Vagina (tissue), 2 donors: ENCODE results near the gene LCLAT1. TPM values are rescaled to one million over a fixed set of nuclear protein-coding genes. Genes with fewer than 3 reads are reported as not detected.

Experiments used
- DNase-seq, 2 donors: peaks; one replicate each; pipeline ENCODE4 v3.0.0-alpha.2; 2017; ENCODE audit errors: extremely low spot score in 2 of 2
- H3K27ac ChIP-seq: fragments of 200-600 bp; sonication (generic); one replicate; pipeline ENCODE4 v1.5.1; 2019
- H3K27me3 ChIP-seq: fragments of 200-600 bp; sonication (generic); one replicate; pipeline ENCODE4 v1.5.1; 2019
- H3K36me3 ChIP-seq, 2 donors: fragments of 200-600 bp; sonication (generic); one replicate each; pipeline ENCODE4 v1.5.1; 2017 to 2019
- H3K4me1 ChIP-seq: fragments of 200-600 bp; sonication (generic); one replicate; pipeline ENCODE4 v1.5.1; 2019
- H3K4me3 ChIP-seq, 2 donors: fragments of 200-600 bp; sonication (generic); 1 replicate in 1 of 2; 2 replicates in 1 of 2; pipeline ENCODE4 v1.5.1; 2016 to 2019
- H3K9me3 ChIP-seq: fragments of 200-600 bp; sonication (generic); one replicate; pipeline ENCODE4 v1.5.1; 2019
- POLR2A ChIP-seq, 2 donors: fragments of 450-650 bp; IDR thresholded peaks; one replicate each; pipeline ENCODE4 v1.6.1; 2017; ENCODE audit warnings: antibody characterized with exemption in 2 of 2, mild to moderate bottlenecking in 2 of 2, moderate library complexity in 2 of 2
- POLR2AphosphoS5 ChIP-seq, 2 donors: sonication (generic); formaldehyde crosslinking; IDR thresholded peaks; one replicate each; pipeline ENCODE4 v1.9.0; 2017; ENCODE audit warnings: antibody characterized with exemption in 2 of 2, mild to moderate bottlenecking in 2 of 2, low read depth in 1 of 2; ENCODE audit not compliant: insufficient read depth in 1 of 2
- intact Hi-C: fragments of 100-400 bp; cut with DNase I; formaldehyde crosslinking; loops from one replicate; pipeline ENCODE4 v1.15.1; 2023
- total RNA-seq: library from RNA; depleted of rRNA; stranded (reverse); fragments of >200 nt; gene quantifications from one replicate; pipeline ENCODE4 v1.2.3, GENCODE V29; 2016
- TF ChIP-seq, protein P1 (sequence below), 3 experiments: fragments of 450-650 bp in 2 of 3; fragments of 200-600 bp in 1 of 3; sonication (generic) in 1 of 3; IDR thresholded peaks; one replicate each; pipeline ENCODE4 v1.5.1; 2017 to 2019; ENCODE audit warnings: antibody characterized with exemption in 3 of 3, mild to moderate bottlenecking in 2 of 3, moderate library complexity in 2 of 3

Gene LCLAT1
- 19.6 TPM for total RNA-seq

DNA sequence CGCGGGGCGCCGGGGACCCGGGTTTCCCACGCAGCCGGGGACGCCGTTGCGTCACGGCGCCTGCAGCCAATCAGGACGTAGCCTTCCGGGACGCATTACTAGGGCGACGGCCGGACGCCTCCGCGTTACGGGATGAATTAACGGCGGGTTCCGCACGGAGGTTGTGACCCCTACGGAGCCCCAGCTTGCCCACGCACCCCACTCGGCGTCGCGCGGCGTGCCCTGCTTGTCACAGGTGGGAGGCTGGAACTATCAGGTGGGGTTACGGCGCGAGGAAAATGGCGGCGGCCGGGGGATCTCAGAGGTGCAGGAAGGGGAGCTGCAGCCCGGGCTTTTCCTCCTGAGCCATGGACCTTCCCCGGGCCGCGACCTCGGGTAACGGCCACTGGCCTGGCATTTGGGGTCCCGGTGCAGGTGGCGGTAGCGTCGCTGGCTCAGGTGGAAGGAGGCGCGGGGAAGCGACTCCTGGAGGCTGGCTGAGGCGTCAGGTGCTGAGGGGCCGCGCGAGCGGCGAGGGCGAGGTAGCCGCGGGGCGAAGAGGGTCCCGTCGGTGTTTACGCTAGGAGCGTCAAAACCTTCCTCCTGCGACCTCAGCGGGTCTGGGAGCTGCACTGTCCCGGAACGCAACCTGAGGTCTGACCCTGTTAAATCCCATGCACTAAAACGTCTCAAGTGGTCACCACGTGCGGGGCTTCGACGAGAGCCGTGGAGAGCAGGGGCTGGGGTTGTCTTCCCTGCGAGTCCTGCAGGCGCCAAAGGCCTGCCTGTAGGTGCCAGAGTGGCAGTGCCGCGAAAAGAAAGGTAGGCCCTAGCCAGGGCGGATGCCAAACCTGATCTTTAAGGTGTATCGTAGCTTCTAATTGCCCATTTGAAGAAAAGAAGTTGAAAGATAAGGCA is at the start of gene LCLAT1:
TSS of gene LCLAT1 (plus strand) at position 98 of the 897 bp plus-strand sequence. CDS start 78,345 bp downstream, outside the sequence.
- intact Hi-C loops = loop anchor here (10.0 kb wide), 1 partner anchor 213 kb away; the partner anchor contains the start of gene LBH
- Histone ChIP-seq H3K4me3 (peak within 1 kb of the TSS; percentile 79 to 82), H3K4me1 (peaks cover 20% of the 10 kb centered on the region), H3K27ac (peak within 1 kb of the TSS; percentile 66), H3K27me3 (no peaks in the 10 kb centered on the region), H3K36me3 (no peaks in the 10 kb centered on the region), H3K9me3 (no peaks in the 10 kb centered on the region)
- no peak for DNase-seq
- TF ChIP-seq POLR2AphosphoS5 (IDR thresholded peaks at IDR 0.05; ENCODE audit: insufficient read depth in 1 of 2, low read depth in 1 of 2) (peak in 1 of 2 donors; percentile 70), POLR2A (IDR thresholded peaks at IDR 0.05) (no peak)
- TF ChIP-seq, protein P1, sequence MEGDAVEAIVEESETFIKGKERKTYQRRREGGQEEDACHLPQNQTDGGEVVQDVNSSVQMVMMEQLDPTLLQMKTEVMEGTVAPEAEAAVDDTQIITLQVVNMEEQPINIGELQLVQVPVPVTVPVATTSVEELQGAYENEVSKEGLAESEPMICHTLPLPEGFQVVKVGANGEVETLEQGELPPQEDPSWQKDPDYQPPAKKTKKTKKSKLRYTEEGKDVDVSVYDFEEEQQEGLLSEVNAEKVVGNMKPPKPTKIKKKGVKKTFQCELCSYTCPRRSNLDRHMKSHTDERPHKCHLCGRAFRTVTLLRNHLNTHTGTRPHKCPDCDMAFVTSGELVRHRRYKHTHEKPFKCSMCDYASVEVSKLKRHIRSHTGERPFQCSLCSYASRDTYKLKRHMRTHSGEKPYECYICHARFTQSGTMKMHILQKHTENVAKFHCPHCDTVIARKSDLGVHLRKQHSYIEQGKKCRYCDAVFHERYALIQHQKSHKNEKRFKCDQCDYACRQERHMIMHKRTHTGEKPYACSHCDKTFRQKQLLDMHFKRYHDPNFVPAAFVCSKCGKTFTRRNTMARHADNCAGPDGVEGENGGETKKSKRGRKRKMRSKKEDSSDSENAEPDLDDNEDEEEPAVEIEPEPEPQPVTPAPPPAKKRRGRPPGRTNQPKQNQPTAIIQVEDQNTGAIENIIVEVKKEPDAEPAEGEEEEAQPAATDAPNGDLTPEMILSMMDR (IDR thresholded peaks at IDR 0.05) = no peak

DNA sequence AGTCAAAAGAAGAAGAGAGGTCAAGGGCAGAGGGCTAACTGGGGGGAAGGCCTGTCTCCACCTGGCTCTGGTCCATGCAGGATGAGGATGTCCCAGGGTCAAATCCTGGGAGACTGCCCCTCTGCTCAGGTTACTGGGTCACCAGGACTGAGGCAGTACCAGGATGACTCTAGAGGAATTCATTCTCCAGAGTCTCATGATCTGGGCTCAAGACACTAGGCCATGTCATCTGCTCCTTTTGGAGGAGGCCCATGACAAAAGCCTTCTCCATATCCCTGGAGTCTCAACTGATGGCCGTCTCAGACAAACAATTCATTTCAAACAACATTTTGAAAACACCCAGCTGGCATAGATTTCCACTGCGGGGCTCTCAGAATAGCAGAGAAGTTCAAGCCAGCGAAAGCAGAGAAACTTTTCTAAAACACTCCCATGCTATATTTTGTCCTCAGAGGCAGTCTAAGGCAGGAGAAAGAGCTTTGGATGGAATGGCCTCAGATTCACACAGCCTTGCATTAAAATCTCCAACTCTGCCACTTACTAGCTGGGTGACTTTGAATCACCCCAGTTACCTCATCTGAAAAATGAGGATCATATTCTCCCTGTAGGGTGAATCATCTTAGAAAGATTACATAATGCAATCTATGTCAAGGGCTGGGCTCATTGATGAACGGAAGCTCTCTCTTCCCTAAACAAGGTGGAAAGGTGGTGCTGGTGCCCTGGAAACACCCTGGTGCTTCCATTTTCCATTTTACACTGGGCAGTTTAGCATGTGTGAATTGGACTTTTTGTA is 48.8 kb upstream of the LCLAT1 start:
- Histone ChIP-seq H3K4me3 (no peak overlapping the region), H3K4me1 (no peaks in the 10 kb centered on the region), H3K36me3 (no peaks in the 10 kb centered on the region), H3K27ac (no peak overlapping the region), H3K27me3 (no peaks in the 10 kb centered on the region), H3K9me3 (no peaks in the 10 kb centered on the region)
- TF ChIP-seq, protein P1 (IDR thresholded peaks at IDR 0.05) = no peak
- no peak for TF ChIP-seq POLR2A (IDR thresholded peaks at IDR 0.05)
- TF ChIP-seq POLR2AphosphoS5 (IDR thresholded peaks at IDR 0.05; ENCODE audit: insufficient read depth in 1 of 2, low read depth in 1 of 2) = peak in 1 of 2 donors; percentile 50
- intact Hi-C loops = no loop called here
- DNase-seq = no peak

DNA sequence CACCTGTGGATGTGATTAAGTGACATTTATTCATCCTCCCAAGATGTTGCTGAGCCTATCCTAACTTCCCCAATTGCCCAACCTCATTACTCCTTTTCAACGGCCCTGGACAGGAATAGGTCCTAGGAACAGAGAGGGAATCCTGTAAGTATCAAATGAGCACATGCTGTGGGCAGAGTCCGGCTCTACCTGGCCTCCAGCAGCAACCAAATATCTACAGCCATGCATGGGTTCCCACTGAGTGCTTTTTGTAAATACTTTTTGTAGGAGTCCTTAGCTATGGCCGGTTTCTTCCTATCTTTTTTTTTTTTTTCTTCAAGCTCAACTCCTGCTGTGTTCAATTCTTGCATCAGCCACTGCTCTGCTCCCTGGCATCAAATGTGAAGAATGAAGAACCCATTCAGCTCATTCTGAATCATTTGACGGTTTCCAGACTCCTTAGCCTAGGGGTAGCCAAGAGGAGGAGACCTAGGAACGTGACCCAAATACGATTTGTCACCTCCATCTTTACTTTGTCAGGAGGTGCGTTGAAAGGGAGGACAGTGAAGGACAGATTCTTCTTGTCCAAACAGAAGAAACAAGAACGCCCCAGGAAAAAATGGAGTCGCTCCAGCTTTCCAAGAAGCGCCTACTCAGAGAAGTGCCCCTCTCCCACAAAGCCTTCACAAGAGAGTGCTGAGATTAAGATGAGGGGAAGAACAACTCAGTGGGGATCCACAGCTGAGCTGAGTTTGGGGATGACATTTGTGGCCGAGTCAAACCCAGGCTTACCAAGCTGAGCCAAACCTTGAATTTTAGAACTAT is 46.7 kb upstream of the LCLAT1 start:
- H3K36me3 ChIP-seq = no peaks in the 10 kb centered on the region
- no peaks in the 10 kb centered on the region for H3K9me3 ChIP-seq
- H3K4me1 ChIP-seq = peaks cover 16% of the 10 kb centered on the region
- H3K4me3 ChIP-seq = no peak overlapping the region
- no peaks in the 10 kb centered on the region for H3K27me3 ChIP-seq
- H3K27ac ChIP-seq = no peak overlapping the region
- DNase-seq = no peak
- TF ChIP-seq POLR2AphosphoS5 (IDR thresholded peaks at IDR 0.05; ENCODE audit: insufficient read depth in 1 of 2, low read depth in 1 of 2) (no peak), POLR2A (IDR thresholded peaks at IDR 0.05) (no peak)
- intact Hi-C loops = no loop called here

- H3K4me1 ChIP-seq = peaks cover 19% of the 10 kb centered on the region
Measured at GRCh38 chr2:30402441-30403182, 44.4 kb upstream of the LCLAT1 start.

More at GRCh38 chr2:30402441-30403182, 44.4 kb upstream of the LCLAT1 start:
- intact Hi-C loops = no loop called here
- Histone ChIP-seq H3K27me3 (no peaks in the 10 kb centered on the region), H3K27ac (no peak overlapping the region), H3K36me3 (no peaks in the 10 kb centered on the region), H3K9me3 (no peaks in the 10 kb centered on the region), H3K4me3 (no peak overlapping the region)
- no peak for DNase-seq
- TF ChIP-seq, protein P1 (IDR thresholded peaks at IDR 0.05) = no peak
- TF ChIP-seq POLR2AphosphoS5 (IDR thresholded peaks at IDR 0.05; ENCODE audit: insufficient read depth in 1 of 2, low read depth in 1 of 2) = no peak
- TF ChIP-seq POLR2A (IDR thresholded peaks at IDR 0.05) = no peak
